Right ventricle myocardium inferior (tissue), 1 donor: ENCODE data around the gene BPIFA3. TPM values are rescaled to one million over a fixed set of nuclear protein-coding genes. Genes with fewer than 3 reads are reported as not detected.

Experiments
- ATAC-seq: fragments of 200-7000 bp; cut with Tn5 transposase; one replicate; pipeline ENCODE4 v1.9.1; 2020; ENCODE audit warnings: mild to moderate bottlenecking, moderate library complexity
- DNase-seq: peaks from one replicate; pipeline ENCODE4 v3.0.0; 2021; ENCODE audit errors: missing footprints
- intact Hi-C: fragments of 100-400 bp; cut with DNase I; formaldehyde crosslinking; loops from one replicate; pipeline ENCODE4 v1.11.0; 2022
- total RNA-seq: library from RNA; stranded (reverse); fragmentation: NEBNext Ultra II Directional; extraction: Animal tissue kit (Norgen Biotek cat#: 25700); gene quantifications from one replicate; pipeline ENCODE4 v1.2.1, GENCODE V29; 2021
- donor health status: DM: no; HTN: yes; CAD: no; lungs with severe emphysema.

BPIFA3 gene
- total RNA-seq, 1 donor from 2014 or later: not detected

DNA sequence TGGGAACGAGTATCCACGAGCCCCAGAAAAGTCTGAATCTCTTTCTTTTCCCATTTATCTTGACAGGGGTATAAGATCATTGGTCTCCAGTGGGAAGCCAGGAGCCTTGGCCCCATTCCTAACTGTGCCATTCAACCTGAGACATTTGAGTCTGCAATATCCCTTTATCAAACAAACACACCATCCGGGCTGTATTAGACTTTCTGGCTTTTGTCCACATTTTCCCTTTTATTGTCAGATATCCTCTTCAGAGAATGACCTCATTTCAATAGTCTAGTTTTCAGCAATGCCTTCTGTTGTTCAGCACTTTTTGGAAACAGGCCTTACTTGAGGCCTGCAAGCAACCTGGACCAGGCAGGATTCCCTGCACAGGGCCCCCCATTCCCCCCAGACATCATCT is 34.3 kb downstream of the BPIFA3 start:
- no peak for DNase-seq
- intact Hi-C loops: no loop called here
- no peak for ATAC-seq

DNA sequence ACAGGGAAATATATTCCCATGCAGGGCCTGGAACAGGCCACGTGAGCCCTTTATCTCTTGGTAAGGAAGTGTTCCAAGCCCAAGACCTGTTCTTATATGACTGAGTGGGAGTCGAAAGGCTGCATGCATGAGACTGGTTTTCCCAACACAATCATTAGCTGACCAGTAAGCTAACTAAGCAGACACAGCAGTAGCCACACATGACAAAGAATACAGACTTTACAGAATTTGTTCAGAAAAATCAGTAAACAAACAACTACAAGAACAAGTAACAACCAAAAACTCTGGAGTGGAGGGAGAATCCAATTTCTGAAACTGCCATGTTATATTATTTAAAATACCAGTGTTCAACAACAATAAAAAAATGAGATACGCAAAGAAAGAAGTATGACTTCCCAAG is 35.3 kb downstream of the BPIFA3 start:
- intact Hi-C loops: no loop called here
- ATAC-seq (no peak), DNase-seq (no peak)

DNA sequence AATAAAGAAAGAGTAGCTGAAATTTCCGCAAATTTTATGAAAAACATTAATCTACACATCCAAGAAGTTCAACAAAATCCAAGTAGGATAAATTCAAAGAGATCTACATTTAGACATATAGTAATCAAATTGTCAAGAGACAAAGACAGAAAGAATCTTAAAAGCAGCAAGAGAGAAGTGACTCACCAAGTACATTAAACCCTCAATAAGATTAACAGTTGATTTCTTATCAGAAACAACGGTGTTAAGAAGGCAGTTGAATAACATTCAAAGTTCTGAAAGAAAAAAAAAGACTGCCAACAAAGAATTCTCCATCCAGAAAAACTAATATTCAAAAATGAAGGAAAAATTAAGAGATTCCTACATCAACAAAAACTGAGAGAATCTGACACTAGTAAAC is 37.9 kb downstream of the BPIFA3 start:
- intact Hi-C loops: no loop called here
- DNase-seq (no peak), ATAC-seq (no peak)

DNA sequence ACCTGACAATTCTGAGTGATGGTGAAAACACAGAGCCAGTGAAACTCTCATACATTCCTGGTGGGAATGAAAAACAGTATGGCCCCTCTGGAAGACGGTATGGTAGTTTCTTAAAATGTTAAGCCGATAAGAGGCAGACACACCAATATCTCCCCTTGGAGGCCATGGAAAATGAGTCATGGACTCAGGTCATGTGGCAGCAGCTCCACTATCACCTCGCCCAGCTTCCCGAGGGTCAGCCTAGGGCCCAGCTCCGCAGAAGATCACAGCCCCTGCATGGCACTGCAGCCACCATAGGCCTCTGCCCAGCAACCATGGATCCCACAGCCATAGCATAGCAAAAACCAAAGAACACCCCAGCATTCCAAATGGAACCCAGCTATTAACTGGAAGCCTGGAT is 40.1 kb downstream of the BPIFA3 start:
- intact Hi-C loops: no loop called here
- no peak for DNase-seq

GRCh38 chr20:33259371-33259770 is 42.2 kb downstream of the BPIFA3 start:
- DNase-seq: no peak
- ATAC-seq: no peak
- intact Hi-C loops: no loop called here

More for the DNA sequence above, 40.1 kb downstream of the BPIFA3 start:
- ATAC-seq: no peak

DNA sequence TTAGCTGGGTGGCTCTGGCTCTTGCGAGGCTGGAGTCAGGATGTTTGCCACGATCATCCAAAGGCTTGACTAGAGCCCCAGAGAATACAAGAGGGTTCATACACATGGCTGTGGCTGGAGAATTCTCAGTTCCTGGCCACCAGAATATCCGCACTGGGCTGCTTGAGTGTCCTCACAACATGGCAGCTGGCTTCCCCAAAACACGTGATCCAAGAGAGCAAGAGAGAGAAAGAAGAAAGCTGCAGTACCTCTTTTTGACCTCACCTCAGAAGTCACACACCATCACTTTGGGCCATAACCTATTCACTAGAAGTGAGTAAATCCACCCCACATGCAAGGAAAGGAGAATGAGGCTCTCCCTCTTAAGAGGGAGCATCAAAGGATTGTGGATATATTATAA is 44.3 kb downstream of the BPIFA3 start:
- intact Hi-C loops: no loop called here
- ATAC-seq (no peak), DNase-seq (no peak)

GRCh38 chr20:33262658-33263065 is 45.5 kb downstream of the BPIFA3 start:
- DNase-seq: no peak
- no peak for ATAC-seq
- intact Hi-C loops: no loop called here

DNA sequence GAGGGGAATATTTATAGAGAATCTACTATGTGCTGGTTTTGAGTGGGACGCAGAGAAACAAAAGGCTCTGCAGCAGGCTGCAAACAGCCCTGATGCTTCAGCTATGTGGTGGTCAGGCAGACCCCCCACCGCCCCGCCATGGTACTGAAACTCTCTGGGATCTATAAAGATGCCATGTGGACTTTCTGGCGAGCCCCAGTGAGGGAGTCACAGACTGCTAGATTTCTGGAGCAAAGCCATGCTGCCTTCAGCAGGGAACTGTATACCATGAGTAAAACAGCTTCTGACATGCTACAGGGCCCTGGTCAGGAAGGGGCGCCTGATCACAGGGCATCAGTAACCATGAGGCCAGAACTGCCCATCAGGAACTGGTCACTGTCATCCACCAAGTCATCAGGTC is 46.6 kb downstream of the BPIFA3 start:
- intact Hi-C loops: no loop called here
- ATAC-seq: no peak
- no peak for DNase-seq

GRCh38 chr20:33267701-33268100 is 50.5 kb downstream of the BPIFA3 start:
- no peak for ATAC-seq
- intact Hi-C loops: no loop called here

GRCh38 chr20:33272155-33272873 is 55.2 kb downstream of the BPIFA3 start:
- DNase-seq (no peak), ATAC-seq (no peak)
- intact Hi-C loops: no loop called here

More at GRCh38 chr20:33267701-33268100, 50.5 kb downstream of the BPIFA3 start:
- DNase-seq: no peak

- ATAC-seq (no peak), DNase-seq (no peak)
- intact Hi-C loops: no loop called here
Observed at GRCh38 chr20:33273117-33273851, 56.1 kb downstream of the BPIFA3 start.

GRCh38 chr20:33275215-33275614 is 58.1 kb downstream of the BPIFA3 start:
- intact Hi-C loops: no loop called here
- no peak for DNase-seq
- no peak for ATAC-seq

- no peak for DNase-seq
- ATAC-seq: no peak
- intact Hi-C loops: no loop called here
Observed at GRCh38 chr20:33275871-33276270, 58.7 kb downstream of the BPIFA3 start.

DNA sequence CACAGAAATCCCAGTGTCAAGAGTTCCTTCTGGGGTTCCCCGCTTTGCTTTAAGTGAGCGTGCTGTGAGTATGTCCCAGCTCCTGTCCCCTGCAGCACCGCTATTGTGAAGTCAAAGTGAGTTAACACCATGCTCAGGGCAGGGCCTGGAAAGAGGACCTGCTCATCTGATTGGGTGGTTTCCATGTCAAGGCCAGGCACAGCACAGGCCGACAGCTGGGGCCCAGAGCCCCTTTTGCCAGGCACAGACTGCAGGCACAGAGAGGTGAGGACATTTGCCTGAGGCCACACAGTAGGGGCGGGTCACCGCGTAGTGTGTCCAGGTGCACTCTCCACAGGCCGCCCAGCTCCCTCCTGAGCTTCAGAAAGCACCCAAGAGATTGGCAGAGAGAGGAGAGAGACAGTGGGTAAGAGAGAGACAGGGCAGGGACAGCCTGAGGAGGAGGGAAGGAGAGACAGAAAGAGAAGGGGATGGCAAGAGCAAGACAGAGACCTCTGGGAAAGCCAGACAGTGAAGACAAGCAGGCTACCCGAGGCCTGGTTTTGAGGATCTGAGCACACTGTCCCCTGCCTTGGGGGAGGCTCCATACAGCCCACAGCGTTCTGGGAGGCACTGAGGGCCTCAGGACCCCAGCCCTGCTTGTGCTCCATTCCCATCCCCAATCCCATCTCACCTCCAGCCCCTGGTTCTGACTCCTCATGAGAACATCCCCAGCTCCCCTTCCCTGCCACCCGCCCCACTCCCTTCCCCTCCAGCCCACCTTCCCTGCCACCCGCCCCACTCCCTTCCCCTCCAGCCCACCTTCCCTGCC is 59.4 kb downstream of the BPIFA3 start:
- intact Hi-C loops: no loop called here
- ATAC-seq: no peak

More for the DNA sequence above, 59.4 kb downstream of the BPIFA3 start:
- DNase-seq: no peak

Other genes with a start within 250 kb of the BPIFA3 start
- not detected for gene SUN5, start 212.9 kb upstream of the BPIFA3 start, total RNA-seq
- not detected for gene BPIFB2, start 209.6 kb upstream of the BPIFA3 start, total RNA-seq
- gene BPIFB6, start 185.7 kb upstream of the BPIFA3 start, total RNA-seq: not detected
- not detected for gene BPIFB3, start 163.4 kb upstream of the BPIFA3 start, total RNA-seq
- not detected for gene BPIFB4, start 137.7 kb upstream of the BPIFA3 start, total RNA-seq
- gene BPIFA2, start 49.2 kb upstream of the BPIFA3 start, total RNA-seq: not detected
- not detected for gene BPIFA1, start 18.6 kb downstream of the BPIFA3 start, total RNA-seq
- gene BPIFB1, start 65.9 kb downstream of the BPIFA3 start, total RNA-seq: not detected
- 18.3 TPM for gene CDK5RAP1, start 184.2 kb downstream of the BPIFA3 start, total RNA-seq
- 199 TPM for gene SNTA1, start 226.4 kb downstream of the BPIFA3 start, total RNA-seq